HG03457 (cell line): Measurements from ENCODE around the gene PPFIA1.
"Not testable (repeated sequence)": the region's sequence is repeated elsewhere in the genome, so short reads cannot be mapped to it uniquely, and the experiment has no call there.

ENCODE experiments used
- ATAC-seq: cut with Tn5 transposase; IDR thresholded peaks from one replicate; pipeline ENCODE4 v1.9.1; 2021; ENCODE audit warnings: moderate number of reproducible peaks; ENCODE audit not compliant: unreplicated experiment

The PPFIA1 gene

DNA sequence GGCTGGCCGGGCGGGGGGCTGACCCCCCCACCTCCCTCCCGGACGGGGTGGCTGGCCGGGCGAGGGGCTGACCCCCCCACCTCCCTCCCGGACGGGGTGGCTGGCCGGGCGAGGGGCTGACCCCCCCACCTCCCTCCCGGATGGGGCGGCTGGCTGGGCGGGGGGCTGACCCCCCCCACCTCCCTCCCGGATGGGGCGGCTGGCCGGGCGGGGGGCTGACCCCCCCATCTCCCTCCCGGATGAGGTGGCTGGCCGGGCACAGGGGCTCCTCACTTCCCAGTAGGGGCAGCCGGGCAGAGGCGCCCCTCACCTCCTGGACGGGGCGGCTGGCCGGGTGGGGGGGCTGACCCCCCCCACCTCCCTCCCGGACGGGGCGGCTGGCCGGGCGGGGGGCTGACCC, 24.7 kb downstream of the PPFIA1 start:
- not testable (repeated sequence) for ATAC-seq

DNA sequence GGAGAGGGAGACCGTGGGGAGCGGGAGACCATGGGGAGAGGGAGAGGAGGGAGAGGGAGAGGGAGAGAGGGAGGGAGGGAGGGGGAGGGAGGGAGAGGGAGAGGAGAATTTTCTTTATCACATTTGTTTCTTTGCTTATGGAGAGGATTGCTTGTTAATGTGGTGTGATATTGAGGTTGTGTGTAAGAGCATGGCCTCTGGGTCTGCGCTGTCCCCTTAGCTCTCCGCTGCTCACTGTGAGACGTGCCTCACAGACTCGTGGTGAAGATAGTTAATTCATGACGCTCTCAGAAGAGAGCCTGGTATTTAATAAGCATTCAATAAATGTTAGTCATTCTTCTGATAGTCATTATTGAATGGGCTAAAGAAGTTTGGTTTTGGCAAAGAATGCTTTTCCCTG, 26.2 kb downstream of the PPFIA1 start:
- ATAC-seq = no peak

DNA sequence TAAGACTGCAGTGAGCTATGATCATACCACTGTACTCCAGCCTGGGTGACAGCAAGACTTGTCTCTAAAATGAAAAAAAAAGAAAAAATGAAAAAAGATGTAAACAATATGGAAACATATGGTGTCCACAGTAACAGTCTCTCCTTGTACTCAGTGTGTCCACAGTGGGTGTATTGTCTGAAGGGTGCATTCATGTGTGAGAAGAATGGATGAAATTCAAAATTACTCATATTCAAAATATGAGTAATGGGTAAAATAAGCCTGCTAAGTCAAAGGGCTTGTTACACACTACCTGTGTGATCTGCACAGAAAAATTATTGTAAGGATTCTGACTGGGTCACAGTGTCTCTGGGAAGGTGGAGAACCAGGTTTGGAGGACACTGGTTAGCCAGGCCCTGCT, 26.9 kb downstream of the PPFIA1 start:
- no peak for ATAC-seq

DNA sequence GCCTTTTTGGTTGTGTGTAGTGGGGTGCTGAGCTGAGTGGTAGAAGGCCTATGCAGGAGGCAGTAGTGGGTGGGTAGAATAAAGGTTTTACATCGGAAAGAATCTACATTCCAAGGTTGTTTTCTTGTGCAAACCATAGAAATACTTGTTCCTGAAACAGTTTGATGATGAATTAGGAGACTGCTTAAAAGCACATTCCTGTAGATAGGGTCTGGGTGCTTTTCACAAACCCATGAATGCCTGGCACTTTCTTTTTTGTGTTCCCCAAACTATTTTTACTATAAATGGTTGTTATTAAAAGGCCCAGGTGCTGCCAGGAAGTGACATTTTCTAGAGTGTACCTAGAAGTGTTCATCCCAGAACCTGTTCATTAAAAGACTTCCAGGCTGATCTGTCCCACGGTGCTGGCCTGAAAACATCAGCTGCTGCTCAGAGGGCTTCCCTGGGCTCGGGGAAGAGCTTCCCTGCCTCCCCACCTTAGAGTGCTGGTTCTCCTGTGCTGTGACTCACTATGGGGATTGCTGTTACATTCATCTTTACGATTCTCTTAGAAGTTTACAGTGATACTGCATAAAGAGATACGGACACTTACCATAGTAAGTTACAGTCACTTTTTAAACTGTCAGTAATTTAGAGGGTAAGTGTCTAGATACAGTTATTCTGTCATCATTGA, 27.9 kb downstream of the PPFIA1 start:
- no peak for ATAC-seq

DNA sequence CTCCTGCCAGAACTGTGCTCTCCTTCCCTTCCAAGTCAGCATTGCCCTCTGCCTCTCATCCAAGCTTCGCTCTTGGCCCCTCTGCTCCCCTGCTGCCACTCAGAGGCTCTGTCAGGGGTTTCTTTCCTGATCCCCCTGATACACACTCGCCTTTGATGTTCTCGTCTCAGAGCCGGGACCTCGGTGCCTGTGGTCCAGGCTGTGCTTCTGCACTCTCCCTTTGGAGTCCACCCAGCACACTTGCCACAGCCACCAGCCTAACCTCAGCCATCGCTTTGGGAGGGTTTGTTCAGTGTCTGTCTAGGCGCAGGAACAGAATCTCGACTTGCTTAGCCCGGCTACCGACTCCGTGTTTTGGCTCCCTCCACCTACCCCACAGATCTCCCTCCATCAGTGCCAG, 29.1 kb downstream of the PPFIA1 start:
- ATAC-seq = no peak

DNA sequence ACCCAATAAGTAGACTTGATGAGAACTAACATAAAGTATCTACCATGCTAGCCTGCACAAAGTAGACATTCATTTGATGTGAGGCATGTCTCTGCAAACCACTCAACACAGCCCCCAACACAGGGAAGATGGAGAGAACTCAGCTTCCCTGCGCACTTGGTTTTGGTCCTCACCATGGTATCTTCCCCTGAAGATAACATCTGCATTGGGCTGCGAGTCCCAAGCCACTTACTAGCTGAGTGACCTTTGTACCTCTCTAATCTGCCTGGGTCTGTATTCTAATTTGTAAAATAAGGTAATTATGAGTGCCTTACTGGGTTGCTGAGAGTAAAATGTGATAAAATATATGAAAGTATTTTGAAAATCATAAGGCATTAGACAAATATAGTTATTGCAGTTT, 30.7 kb downstream of the PPFIA1 start:
- no peak for ATAC-seq

DNA sequence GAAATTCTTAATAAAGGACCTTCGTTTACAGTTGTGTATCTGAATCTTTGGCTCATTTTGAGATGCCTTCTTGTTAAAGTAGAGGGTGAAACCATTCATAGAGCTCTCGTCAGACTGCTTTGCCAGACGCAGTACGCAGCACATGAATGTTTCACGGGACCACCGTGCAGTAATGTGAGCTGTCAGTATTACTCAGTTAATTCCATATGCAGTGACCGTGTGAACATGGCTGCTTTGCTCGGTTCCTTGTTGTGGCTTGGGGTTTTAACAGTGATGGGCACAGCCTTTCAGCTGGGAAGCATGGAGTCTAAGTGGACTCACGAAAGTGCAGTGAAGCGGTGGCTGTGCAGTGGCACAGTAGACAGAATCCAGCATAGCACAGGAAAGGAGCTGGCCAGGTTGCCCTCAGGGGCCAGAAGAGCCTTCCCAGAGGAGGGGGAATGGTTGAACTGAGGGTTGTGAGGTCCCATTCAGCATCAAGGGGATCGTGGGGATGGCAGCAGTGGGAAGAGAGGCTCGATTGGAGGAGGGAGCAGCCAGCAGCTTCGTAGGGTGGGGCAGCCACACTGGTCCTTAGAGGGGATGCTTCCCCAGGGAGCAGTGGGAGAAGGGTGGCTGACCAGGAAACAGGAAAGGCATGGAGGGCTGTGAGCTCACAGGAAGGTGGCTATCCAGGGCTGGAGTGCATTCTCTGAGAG, 31.4 kb downstream of the PPFIA1 start:
- no peak for ATAC-seq

DNA sequence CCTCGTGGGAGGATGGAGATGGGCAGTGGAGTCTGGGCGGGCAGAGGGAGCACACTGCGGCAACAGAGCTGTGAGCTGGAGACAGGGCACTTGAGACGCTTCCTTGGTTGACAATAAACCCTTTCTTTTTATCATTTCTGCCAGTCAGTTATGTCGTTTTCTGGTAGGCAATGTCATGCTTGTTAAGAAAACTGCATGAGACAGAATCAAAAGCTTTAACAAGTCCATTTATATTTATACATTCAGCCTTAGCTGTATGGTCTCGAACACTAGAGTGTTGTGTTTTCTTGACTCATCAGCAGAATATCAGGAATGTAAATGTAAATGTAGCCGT, 31.9 kb downstream of the PPFIA1 start:
- no peak for ATAC-seq

DNA sequence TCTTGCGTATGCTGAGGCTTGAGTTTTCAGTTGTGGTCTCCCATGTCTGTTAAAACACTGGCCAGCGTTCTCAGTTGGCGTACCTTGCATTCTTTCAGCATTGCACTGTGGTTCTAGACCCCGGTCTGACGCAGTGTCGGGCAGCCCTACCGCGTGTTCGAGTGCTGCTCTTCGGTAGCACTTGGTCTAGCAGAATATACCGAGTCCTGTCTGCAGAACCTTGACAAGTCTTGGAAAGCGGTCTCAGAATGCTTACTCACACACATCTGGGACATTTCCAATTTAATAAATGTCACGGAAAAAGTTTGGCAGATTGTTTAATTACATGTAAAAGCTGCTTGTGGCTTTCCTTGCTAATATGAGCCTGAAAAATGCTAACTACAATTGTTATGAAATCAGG, 32.6 kb downstream of the PPFIA1 start:
- ATAC-seq = no peak

DNA sequence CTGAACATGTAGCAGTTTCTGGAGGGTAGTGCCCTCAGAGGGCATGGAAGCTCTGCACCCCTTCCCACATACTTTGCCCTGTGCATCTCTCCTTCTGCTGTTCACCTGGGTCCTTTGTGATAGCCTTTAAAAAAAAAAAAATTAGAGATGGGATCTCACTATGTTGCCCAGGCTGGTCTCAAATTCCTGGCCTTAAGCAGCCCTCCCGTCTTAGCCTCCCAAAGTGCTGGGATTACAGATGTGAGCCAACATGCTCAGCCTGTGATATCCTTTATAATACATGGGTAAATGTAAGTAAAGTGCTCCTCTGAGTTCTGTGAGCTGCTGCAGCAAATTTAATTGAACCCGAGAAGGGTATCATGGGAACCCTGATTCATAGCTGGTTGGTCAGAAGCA, 33.7 kb downstream of the PPFIA1 start:
- ATAC-seq = no peak

DNA sequence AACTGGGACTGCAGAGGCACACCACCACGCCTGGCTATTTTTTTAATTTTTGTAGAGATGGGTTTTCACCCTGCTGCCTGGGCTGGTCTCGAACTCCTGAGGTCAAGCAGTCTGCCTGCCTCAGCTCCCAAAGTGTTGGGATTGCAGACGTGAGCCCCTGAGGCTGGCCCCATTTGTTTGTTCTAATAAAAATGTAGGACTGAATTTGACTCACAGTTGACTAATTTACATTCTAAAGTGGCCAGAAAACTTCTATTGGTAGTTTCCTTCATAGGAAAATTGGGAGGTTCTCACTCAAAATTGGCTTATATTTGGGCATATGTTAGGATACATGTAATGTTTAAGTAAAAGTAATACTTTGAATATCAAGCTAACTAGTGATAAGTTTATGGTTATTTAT, 35.0 kb downstream of the PPFIA1 start:
- no peak for ATAC-seq

DNA sequence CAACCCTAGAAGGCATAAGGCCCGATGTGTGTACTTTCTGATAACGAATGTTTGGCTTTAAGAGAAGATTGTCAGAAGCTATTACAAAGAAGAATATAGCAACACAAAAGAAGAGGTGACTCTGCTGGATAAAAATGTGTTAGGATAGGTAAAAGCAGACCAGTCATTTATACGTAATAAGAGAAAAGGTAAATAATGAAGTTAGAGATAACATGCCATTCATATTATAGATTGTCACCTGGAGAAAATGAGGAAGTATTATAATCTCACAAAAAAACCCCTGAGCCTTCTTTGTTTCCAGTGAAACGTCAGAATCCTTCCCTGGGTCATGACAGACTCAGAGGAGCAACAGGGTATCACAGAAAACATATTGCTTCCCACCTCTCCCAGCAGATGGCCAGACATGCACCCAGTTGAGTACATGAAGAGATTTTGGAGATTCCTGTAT, 36.1 kb downstream of the PPFIA1 start:
- ATAC-seq = no peak

DNA sequence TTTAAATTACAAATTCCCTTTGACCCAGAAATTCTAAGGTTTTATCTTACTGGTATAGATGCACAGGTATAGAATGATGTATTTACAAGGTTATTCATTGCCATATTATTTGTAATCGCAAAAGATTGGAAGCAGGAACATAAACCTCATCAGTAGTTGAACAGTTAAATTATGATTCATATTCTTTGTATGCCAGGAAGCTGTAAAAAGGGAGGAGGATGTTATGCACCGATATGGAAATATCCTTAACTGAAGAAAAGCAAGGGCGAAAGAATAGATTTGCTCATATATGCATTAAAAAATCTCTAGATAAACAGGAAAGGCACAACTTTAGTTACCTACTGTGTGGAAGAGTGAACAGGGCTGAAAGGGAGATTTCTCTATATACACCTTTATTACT, 36.7 kb downstream of the PPFIA1 start:
- no peak for ATAC-seq

DNA sequence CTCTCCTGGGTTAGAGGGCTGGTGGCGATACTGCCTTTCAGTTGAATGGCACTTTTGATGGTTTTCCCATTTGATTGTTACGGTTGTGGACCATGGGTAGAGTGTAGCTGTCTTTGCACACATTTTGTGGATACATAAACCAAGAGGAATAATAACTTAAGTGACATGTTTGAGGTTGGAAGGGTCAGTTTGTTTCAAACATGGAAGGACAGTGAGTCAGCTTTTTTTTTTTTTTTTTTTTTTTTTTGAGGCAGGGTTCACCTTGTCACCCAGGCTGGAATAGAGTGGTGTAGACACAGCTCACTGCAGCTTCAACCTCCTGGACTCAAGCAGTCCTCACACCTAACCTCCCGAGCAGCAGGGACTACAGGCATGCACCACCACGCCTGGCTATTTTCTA, 41.1 kb downstream of the PPFIA1 start:
- no peak for ATAC-seq

DNA sequence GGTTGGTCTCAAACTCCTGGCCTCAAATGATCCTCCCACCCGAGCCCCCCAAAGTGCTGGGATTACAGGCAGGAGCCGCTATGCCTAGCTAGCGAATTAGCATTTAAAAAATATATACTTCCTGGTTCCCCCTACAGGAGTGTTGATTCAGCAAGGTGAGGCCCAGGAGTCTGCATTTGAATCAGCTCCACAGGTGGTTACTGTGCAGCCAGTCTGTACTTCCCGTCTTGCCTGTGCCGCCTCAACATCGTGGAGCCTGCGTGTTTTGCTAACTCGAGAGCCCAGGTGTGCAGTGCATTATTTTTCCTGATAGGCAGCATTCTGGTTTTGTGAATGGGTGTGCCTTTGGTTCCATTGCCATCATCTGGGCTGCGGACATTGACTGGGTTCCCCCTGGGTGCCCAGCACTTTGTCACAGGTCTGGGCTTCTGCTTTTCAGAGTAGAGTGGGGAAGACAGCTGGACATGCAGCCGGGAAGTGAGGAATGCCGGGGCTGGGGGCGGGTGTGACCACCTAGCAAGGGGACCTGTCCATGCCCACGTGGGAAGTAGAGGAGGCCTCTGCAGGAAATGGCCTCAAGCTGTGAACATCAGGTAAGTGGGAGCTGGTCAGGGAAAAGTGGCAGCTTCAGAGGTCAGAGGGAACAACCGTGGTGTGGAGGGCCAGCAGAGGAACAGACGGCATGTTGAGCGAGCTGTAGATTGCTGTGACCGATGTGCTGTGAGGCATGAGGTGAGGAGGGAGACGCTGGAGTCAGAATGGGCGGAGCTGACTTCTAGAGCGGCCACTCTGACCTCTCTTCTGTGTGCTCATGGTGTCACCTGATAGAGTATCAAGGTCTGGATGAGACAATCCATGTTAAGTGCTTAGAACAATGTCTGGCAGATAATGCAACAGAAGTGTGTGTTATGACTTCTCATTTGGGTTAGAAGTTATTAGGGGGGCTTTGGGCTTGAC, 42.2 kb downstream of the PPFIA1 start:
- no peak for ATAC-seq

DNA sequence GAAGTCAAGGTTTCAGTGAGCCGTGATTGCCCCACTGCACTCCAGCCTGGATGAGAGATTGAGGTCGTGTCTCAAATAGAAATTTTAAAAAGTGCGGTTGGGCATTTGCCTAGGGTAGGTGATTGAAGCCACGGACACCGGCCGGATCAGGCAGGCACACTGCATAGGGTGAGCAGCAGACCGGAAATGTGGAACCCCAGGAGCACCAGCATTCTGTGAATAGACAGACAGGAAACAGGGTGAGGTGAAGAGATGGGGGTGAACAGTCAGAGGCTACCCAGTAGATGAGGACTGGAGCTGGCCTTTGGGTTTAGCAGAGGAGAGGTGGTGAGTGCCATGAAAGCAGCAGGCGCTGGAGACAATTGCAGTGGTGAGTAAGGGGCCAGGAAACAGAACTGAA, 43.5 kb downstream of the PPFIA1 start:
- no peak for ATAC-seq

DNA sequence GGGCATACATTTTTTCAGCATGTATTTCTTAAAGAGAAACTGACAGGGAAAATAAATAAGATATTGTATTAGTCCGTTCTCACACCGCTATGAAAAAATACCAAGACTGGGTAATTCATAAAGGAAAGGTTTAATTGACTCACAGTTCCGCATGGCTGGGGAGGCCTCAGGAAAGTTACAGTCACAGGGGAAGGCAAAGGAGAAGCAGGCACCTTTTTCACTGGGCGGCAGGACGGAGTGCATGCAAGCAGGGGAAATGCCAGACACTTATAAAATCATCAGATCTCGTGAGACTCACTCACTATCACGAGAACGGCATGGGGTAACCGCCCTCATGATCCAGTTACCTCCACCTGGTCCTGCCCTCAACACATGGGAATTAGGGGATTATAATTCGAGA, 44.2 kb downstream of the PPFIA1 start:
- no peak for ATAC-seq

DNA sequence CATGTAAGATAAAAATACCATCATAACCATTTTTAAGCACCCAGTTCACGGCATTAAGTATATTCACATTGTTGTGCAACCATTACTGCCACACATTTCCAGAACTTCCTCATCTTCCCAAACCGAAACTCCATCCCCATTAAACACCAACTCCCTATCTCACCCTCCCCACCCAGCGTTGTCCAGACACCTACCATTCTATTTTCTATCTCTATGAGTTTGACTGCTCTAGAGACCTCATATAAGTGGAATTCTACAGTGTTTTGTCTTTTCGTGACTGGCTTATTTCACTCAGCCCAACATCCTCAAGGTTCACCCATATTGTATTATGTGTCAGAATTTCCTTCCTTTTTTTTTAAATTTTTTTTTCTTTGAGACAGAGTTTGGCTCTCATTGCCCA, 45.2 kb downstream of the PPFIA1 start:
- no peak for ATAC-seq

DNA sequence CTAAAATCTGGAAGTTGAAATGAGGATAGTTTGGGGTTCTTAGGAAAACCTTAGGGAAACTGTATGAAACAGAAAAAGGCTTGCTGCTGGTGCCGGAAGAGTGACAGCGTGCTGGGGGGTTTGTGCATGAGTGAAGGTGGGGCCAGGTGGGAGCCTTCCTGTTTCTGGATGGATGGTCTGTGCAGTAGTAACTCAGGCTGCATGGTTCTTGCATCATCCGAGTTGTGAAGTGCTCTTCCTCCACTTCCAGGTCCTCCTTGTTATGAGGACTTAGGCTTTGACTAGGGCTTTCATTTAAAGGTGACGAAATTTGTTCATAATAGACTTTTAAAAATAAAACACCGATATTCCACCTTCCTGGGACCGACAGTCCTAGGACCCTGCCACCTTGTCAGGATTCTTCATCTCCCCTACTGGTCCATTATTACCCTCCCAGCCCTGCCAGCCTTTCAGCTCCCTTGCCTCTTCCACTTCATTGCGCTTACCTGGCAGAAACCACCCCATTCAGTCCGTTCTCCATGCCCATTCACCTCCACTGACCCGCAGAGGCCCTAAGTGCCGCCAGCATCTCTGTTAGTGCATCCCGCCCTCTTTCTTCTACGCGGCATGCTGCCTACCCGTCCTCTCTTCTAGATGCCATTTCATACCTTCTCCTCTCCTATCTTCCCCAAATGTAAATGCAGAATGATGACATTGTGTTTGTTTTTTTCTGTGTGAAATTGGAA, 47.3 kb downstream of the PPFIA1 start:
- ATAC-seq = no peak

DNA sequence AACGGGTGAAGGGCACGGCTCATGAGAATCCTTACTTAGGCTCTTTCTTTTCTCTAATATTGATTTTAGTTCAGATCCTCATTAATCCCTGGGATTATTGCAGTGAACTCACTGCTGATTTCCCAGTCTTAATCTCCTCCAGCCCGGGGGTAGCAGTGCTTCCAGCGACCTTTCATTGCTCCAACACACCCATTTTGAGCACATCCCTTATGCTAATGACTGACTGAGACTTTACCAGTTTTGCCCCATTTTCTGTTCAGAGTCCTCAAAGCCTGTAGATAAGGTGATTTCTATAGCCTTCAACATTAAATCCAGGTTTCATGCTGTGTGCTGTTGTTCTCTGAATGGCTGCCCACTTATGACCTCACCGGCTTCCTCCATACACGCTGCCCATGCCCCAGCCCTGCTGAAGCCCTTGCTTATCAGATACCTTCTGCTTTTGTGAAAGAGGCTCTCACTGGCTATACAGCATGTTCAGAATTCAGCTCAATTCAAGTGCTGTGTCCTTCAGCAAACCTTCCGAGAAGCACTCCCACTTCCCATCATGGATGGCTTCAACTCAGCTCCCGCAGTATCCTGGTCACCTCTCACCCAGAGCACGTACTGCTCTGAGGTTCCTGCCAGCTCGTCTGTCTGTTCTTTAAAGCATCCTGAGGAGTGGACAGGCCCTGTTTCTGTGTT, 49.0 kb downstream of the PPFIA1 start:
- ATAC-seq = no peak

DNA sequence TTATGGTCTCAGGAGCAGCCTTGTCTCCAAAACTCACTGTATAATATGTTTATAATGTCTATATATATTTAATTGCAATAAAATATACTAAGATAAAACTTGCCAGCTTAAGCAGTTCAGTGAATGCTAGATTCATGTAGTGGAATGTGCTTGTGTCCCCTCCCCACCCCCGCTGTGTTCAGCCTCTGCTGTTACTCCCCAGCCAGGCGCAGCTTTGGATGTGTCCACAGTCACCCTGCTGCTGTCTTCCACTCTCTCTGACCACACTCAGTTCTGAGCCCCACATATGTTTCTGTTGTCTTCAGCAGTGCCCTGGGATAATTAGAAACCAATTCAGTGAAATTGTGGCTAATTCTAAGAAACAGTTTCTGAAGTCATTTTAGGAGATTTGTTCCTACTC, 52.2 kb downstream of the PPFIA1 start:
- ATAC-seq = no peak
